Activated CD8-positive, alpha-beta T cell treated with anti-CD3 and anti-CD28 coated beads, Interleukin-2, amount 10 ng/mL, durations not matched to agents 7 days and 5 days (primary cell): ENCODE results near the gene CSF1R. TPM values are rescaled to one million over a fixed set of nuclear protein-coding genes. Genes with fewer than 3 reads are reported as not detected.

Experiments used
- ATAC-seq: fragments of 150-1000 bp; cut with Tn5 transposase; one replicate; pipeline ENCODE4 v1.10.0; 2021; ENCODE audit warnings: moderate library complexity
- CTCF ChIA-PET: fragments of 350-600 bp; sonication (Branson Sonifier 250); formaldehyde crosslinking; loops from one replicate; lab custom pipeline; 2021; ENCODE audit warnings: antibody characterized with exemption; lab: Charles Lee
- POLR2A ChIA-PET: fragments of 350-600 bp; sonication (Branson Sonifier 250); formaldehyde crosslinking; loops from one replicate; lab custom pipeline; 2021; ENCODE audit warnings: antibody characterized with exemption; lab: Charles Lee
- DNase-seq: peaks from one replicate; pipeline ENCODE4 v3.0.0-alpha.2; 2020
- H3K27ac Mint-ChIP-seq: one replicate; pipeline ENCODE4 v1.8.0; 2021; ENCODE audit warnings: mild to moderate bottlenecking, mixed read lengths
- H3K27me3 Mint-ChIP-seq: one replicate; pipeline ENCODE4 v1.8.0; 2021; ENCODE audit warnings: low read depth, mixed read lengths
- H3K36me3 Mint-ChIP-seq: one replicate; pipeline ENCODE4 v1.8.0; 2021; ENCODE audit warnings: low read depth, mixed read lengths
- H3K4me1 Mint-ChIP-seq: one replicate; pipeline ENCODE4 v1.8.0; 2021; ENCODE audit warnings: low read depth, mixed read lengths
- H3K4me3 Mint-ChIP-seq: one replicate; pipeline ENCODE4 v1.8.0; 2021; ENCODE audit warnings: mild to moderate bottlenecking, mixed read lengths
- H3K9me3 Mint-ChIP-seq: one replicate; pipeline ENCODE4 v1.8.0; 2022; ENCODE audit warnings: mixed read lengths; ENCODE audit not compliant: insufficient read depth
- total RNA-seq, 2 experiments: library from RNA; stranded (reverse); gene quantifications; one replicate each; pipeline ENCODE4 v1.2.3, GENCODE V29; 2021

The CSF1R gene
- total RNA-seq, 2 experiments from 2014 or later = not detected

- CTCF ChIA-PET = interaction anchor here (1.0 to 1.2 kb wide), 2 partner anchors 16 to 276 kb away, joined by 3 to 4 read pairs; no protein-coding TSS in a partner anchor
- H3K9me3 Mint-ChIP-seq = no peaks in the 10 kb centered on the region
These were observed 23.6 kb upstream of the CSF1R start for GRCh38 chr5:150109921-150110320.

GRCh38 chr5:150108711-150109514 is 22.6 kb upstream of the CSF1R start:
- POLR2A ChIA-PET = no interaction called here
- peaks cover 8% of the 10 kb centered on the region for H3K4me1 Mint-ChIP-seq
- H3K9me3 Mint-ChIP-seq = no peaks in the 10 kb centered on the region
- H3K4me3 Mint-ChIP-seq = no peak overlapping the region
- DNase-seq (peak; percentile 17), ATAC-seq (no peak)
- peaks cover 10% of the 10 kb centered on the region for H3K27me3 Mint-ChIP-seq
- H3K27ac Mint-ChIP-seq = no peak overlapping the region
- H3K36me3 Mint-ChIP-seq = no peaks in the 10 kb centered on the region
- CTCF ChIA-PET = interaction anchor here (1.0 to 1.2 kb wide), 2 partner anchors 15 to 275 kb away, joined by 3 to 4 read pairs; no protein-coding TSS in a partner anchor

More at GRCh38 chr5:150109921-150110320, 23.6 kb upstream of the CSF1R start:
- peaks cover 10% of the 10 kb centered on the region for H3K27me3 Mint-ChIP-seq
- POLR2A ChIA-PET = no interaction called here
- no peak for ATAC-seq
- no peak overlapping the region for H3K27ac Mint-ChIP-seq
- peaks cover 8% of the 10 kb centered on the region for H3K4me1 Mint-ChIP-seq
- no peak overlapping the region for H3K4me3 Mint-ChIP-seq
- no peaks in the 10 kb centered on the region for H3K36me3 Mint-ChIP-seq
- DNase-seq = no peak

GRCh38 chr5:150107909-150108447 is 21.6 kb upstream of the CSF1R start:
- no peaks in the 10 kb centered on the region for H3K9me3 Mint-ChIP-seq
- no peak overlapping the region for H3K27ac Mint-ChIP-seq
- CTCF ChIA-PET = no interaction called here
- H3K4me3 Mint-ChIP-seq = no peak overlapping the region
- DNase-seq = peak; percentile 9
- H3K4me1 Mint-ChIP-seq = peaks cover 8% of the 10 kb centered on the region
- ATAC-seq = no peak
- POLR2A ChIA-PET = interaction anchor here (0.6 to 0.9 kb wide), 2 partner anchors 43 to 180 kb away, joined by 3 to 4 read pairs; no protein-coding TSS in a partner anchor
- H3K36me3 Mint-ChIP-seq = no peaks in the 10 kb centered on the region
- peaks cover 10% of the 10 kb centered on the region for H3K27me3 Mint-ChIP-seq

GRCh38 chr5:150106674-150107426 is 20.5 kb upstream of the CSF1R start:
- H3K4me3 Mint-ChIP-seq = no peak overlapping the region
- POLR2A ChIA-PET = interaction anchor here (0.9 to 1.1 kb wide), 2 partner anchors 42 to 106 kb away, joined by 3 read pairs; partner anchors contain the start of genes HMGXB3 and TIGD6
- no peaks in the 10 kb centered on the region for H3K36me3 Mint-ChIP-seq
- no peak overlapping the region for H3K27ac Mint-ChIP-seq
- peaks cover 5% of the 10 kb centered on the region for H3K4me1 Mint-ChIP-seq
- DNase-seq = peak; percentile 16
- peak; percentile 38 for ATAC-seq
- H3K9me3 Mint-ChIP-seq = no peaks in the 10 kb centered on the region
- H3K27me3 Mint-ChIP-seq = peaks cover 10% of the 10 kb centered on the region
- CTCF ChIA-PET = interaction anchor here (1.1 kb wide), 1 partner anchor 9 kb away, joined by 3 read pairs; no protein-coding TSS in a partner anchor

GRCh38 chr5:150105928-150106615 is 19.7 kb upstream of the CSF1R start:
- H3K27me3 Mint-ChIP-seq = peaks cover 9% of the 10 kb centered on the region
- no peaks in the 10 kb centered on the region for H3K9me3 Mint-ChIP-seq
- CTCF ChIA-PET = interaction anchor here (1.1 kb wide), 1 partner anchor 9 kb away, joined by 3 read pairs; no protein-coding TSS in a partner anchor
- no peak overlapping the region for H3K4me3 Mint-ChIP-seq
- POLR2A ChIA-PET = no interaction called here
- ATAC-seq = peak; percentile 14
- no peak overlapping the region for H3K27ac Mint-ChIP-seq
- H3K4me1 Mint-ChIP-seq = peaks cover 5% of the 10 kb centered on the region
- H3K36me3 Mint-ChIP-seq = no peaks in the 10 kb centered on the region
- DNase-seq = peak; percentile 10

- no peaks in the 10 kb centered on the region for H3K36me3 Mint-ChIP-seq
- ChIA-PET POLR2A (no interaction called here), CTCF (no interaction called here)
- H3K4me3 Mint-ChIP-seq = no peak overlapping the region
- H3K27me3 Mint-ChIP-seq = peaks cover 12% of the 10 kb centered on the region
- no peak for DNase-seq
- H3K9me3 Mint-ChIP-seq = no peaks in the 10 kb centered on the region
- ATAC-seq = no peak
- no peak overlapping the region for H3K27ac Mint-ChIP-seq
- peaks cover 5% of the 10 kb centered on the region for H3K4me1 Mint-ChIP-seq
These were observed 18.2 kb upstream of the CSF1R start for GRCh38 chr5:150104550-150104870.

- Mint-ChIP-seq H3K4me3 (no peak overlapping the region), H3K27ac (no peak overlapping the region), H3K36me3 (no peaks in the 10 kb centered on the region), H3K9me3 (no peaks in the 10 kb centered on the region), H3K27me3 (peaks cover 11% of the 10 kb centered on the region), H3K4me1 (peaks cover 5% of the 10 kb centered on the region)
- no peak for ATAC-seq
- peak; percentile 17 for DNase-seq
- POLR2A ChIA-PET = no interaction called here
- CTCF ChIA-PET = no interaction called here
These were observed 17.6 kb upstream of the CSF1R start for GRCh38 chr5:150103678-150104549.

- ATAC-seq = no peak
- peaks cover 26% of the 10 kb centered on the region for H3K27me3 Mint-ChIP-seq
- H3K4me1 Mint-ChIP-seq = no peaks in the 10 kb centered on the region
- POLR2A ChIA-PET = no interaction called here
- no peak overlapping the region for H3K27ac Mint-ChIP-seq
- no peak overlapping the region for H3K4me3 Mint-ChIP-seq
- no peaks in the 10 kb centered on the region for H3K9me3 Mint-ChIP-seq
- CTCF ChIA-PET = no interaction called here
- peak; percentile 19 for DNase-seq
- H3K36me3 Mint-ChIP-seq = no peaks in the 10 kb centered on the region
These were observed 14.7 kb upstream of the CSF1R start for GRCh38 chr5:150101023-150101422.

- no peak overlapping the region for H3K27ac Mint-ChIP-seq
- H3K36me3 Mint-ChIP-seq = no peaks in the 10 kb centered on the region
- ChIA-PET POLR2A (no interaction called here), CTCF (interaction anchor here (1.0 kb wide), 1 partner anchor 49 kb away, joined by 3 read pairs; no protein-coding TSS in a partner anchor)
- H3K27me3 Mint-ChIP-seq = peaks cover 42% of the 10 kb centered on the region
- no peaks in the 10 kb centered on the region for H3K9me3 Mint-ChIP-seq
- H3K4me3 Mint-ChIP-seq = no peak overlapping the region
- DNase-seq (no peak), ATAC-seq (no peak)
- H3K4me1 Mint-ChIP-seq = no peaks in the 10 kb centered on the region
These were observed 10.8 kb upstream of the CSF1R start for GRCh38 chr5:150097152-150097551.

GRCh38 chr5:150092159-150092787 is 5.9 kb upstream of the CSF1R start:
- CTCF ChIA-PET = no interaction called here
- no peak overlapping the region for H3K27ac Mint-ChIP-seq
- ATAC-seq (no peak), DNase-seq (peak; percentile 13)
- POLR2A ChIA-PET = no interaction called here
- H3K4me3 Mint-ChIP-seq = no peak overlapping the region
- H3K4me1 Mint-ChIP-seq = no peaks in the 10 kb centered on the region
- H3K27me3 Mint-ChIP-seq = peaks cover 59% of the 10 kb centered on the region
- no peaks in the 10 kb centered on the region for H3K9me3 Mint-ChIP-seq
- H3K36me3 Mint-ChIP-seq = no peaks in the 10 kb centered on the region
